GM06990 (cell line): ENCODE data around the gene IFT74.

Experiments
- DNase-seq: peaks from one replicate; pipeline ENCODE4 v3.0.0-alpha.2; 2011; ENCODE audit not compliant: insufficient read length; ENCODE audit errors: extremely low read depth
- H3K27me3 ChIP-seq: replicated peaks from 2 replicates; pipeline ENCODE4 v1.6.0; 2011; ENCODE audit warnings: low read length; ENCODE audit not compliant: control insufficient read depth, insufficient read depth
- H3K36me3 ChIP-seq: 2 replicates; pipeline ENCODE4 v1.5.1; 2011; ENCODE audit warnings: low read length; ENCODE audit not compliant: control insufficient read depth, insufficient read depth
- H3K4me3 ChIP-seq: replicated peaks from 2 replicates; pipeline ENCODE4 v1.5.1; 2011; ENCODE audit warnings: low read depth, mild to moderate bottlenecking, control low read depth, low read length
- CTCF ChIP-seq: IDR thresholded peaks from 2 replicates; pipeline ENCODE4 v1.5.1; 2011; ENCODE audit warnings: low read length, control low read depth, mild to moderate bottlenecking, inconsistent platforms; ENCODE audit not compliant: insufficient read depth, poor library complexity, severe bottlenecking

IFT74 gene

DNA sequence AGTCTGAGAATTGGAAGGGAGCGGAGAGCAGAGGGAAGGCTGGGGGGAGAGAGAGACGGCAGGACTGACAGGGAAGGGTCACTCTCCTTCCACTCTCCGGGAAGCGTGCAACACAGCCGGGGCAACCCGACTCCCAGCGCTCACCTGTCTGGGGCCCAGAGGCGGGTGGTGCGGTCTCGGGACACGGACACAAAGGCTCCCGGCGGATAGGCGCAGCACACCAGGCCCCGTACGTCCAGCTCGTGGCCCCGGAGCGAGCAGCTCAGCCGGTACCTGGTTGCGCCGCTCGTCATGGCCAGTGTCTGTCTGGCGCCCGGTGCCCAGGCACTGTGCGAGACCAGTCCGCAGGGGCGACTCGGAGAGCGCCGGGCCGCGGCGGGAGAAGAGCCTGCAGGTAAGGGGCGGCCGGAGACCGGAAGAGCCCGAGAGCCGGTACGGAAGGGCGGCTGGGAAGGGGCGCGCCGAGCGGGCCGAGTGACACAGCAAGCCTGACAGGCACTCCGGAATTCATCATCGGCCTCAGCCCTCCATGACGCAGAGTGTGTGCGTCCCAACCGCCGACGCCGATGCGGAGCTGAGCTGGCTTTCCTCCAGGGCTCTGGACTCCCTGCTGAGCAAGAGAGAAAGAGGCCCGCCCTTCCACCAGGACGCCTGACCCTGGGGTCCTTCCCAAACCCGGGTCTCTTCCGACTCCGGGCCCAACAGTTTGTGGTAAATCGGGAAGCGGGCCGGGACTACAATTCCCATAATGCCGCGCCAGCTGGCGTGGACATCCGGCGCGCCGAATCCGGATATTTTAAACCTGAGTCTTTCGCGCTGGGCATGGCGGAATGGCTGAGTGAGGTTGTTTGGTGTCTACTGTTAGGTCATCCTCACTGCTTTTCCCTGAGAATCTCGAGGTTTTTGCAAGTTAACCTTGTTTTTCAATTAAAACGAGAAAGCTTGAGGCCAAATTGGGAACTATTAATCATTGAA lies 9.2 kb upstream of the IFT74 start, which contains the start of gene PLAA:
TSS of gene PLAA (minus strand) at position 490 of the 975 bp plus-strand sequence. CDS start at position 293, 197 bp downstream.
- Histone ChIP-seq H3K4me3 (peak within 1 kb of the TSS; percentile 95), H3K36me3 (no peaks in the 10 kb centered on the region; the same call in 1 of the 2 replicates), H3K27me3 (no peaks in the 10 kb centered on the region)
- peak; percentile 93 for DNase-seq
- TF ChIP-seq CTCF: peak; percentile 2

DNA sequence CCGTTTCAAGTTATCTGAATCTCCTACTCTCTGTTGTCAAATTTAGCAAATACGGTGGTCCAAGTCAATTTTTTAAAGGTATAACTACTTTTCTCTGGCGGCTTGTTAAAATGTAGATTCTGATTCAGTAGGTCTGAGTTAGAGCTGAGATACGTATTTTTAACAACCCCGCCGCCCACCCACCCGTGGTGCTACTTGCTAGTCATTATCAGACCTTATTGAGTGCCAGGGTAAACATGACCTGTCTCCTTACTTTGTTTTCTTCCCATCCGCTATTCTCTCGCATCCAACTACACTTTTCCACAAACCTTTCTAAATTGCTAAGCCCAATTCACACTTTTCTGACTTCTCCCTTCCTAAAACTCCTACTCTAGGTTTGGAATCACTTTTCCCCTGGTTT lies 8.5 kb upstream of the IFT74 start:
- Histone ChIP-seq H3K27me3 (no peaks in the 10 kb centered on the region), H3K36me3 (no peaks in the 10 kb centered on the region; the same call in 1 of the 2 replicates), H3K4me3 (peak overlapping the region; percentile 95)
- no peak for DNase-seq
- TF ChIP-seq CTCF: no peak

GRCh38 chr9:26949637-26950069 lies 6.6 kb upstream of the IFT74 start:
- Histone ChIP-seq H3K27me3 (no peaks in the 10 kb centered on the region), H3K4me3 (no peak overlapping the region), H3K36me3 (no peaks in the 10 kb centered on the region)
- no peak for TF ChIP-seq CTCF
- no peak for DNase-seq

DNA sequence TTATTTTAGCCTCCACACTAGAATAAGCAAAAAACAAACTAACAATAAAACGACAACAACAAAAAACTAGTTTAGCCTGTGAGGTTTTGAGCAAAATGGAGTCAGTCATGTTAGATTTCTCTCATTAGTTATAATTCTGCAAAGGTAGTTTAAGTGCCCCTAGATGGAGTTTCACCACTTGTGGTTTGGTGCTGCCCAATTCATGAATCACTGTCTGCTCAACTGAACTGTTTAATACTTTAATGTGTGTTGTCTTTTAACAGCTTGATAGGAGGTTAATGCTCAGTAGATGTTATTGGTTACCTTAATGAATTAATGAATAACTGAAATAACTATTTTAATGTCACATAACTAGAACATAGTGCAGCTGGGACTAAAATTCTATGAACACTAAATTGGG lies 5.7 kb upstream of the IFT74 start:
- DNase-seq: no peak
- Histone ChIP-seq H3K27me3 (no peaks in the 10 kb centered on the region), H3K36me3 (no peaks in the 10 kb centered on the region), H3K4me3 (no peak overlapping the region)
- no peak for TF ChIP-seq CTCF

DNA sequence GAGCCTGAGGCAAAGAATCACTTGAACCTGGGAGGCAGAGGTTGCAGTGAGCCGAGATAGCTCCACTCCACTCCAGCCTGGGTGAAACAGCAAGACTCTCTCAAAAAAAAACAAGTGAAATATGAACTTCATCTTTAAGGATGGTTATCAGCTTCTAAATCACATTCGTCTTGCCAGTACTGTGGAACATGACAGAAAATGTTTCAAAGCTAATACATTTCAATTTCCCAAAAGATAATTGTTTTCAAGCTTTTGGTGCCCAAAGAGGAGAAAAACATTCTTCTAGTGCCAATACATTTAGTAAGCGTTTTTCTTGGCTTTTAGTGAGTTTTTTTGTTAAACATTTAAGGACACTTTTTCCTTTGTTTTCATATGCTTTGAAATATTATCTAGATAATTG lies 4.4 kb upstream of the IFT74 start:
- TF ChIP-seq CTCF: no peak
- DNase-seq: no peak

More for the DNA sequence above, 4.4 kb upstream of the IFT74 start:
- Histone ChIP-seq H3K4me3 (no peak overlapping the region), H3K36me3 (no peaks in the 10 kb centered on the region), H3K27me3 (no peaks in the 10 kb centered on the region)
